IMR-90 (cell line): Measurements from ENCODE around the gene SPEF2. TPM values are rescaled to one million over a fixed set of nuclear protein-coding genes. Genes with fewer than 3 reads are reported as not detected.
"Not testable (repeated sequence)": the region's sequence is repeated elsewhere in the genome, so short reads cannot be mapped to it uniquely, and the experiment has no call there.

ENCODE experiments used
- ATAC-seq: fragments of 200-7000 bp; cut with Tn5 transposase; 2 replicates; pipeline ENCODE4 v1.9.1; 2020; ENCODE audit warnings: low read depth, mild to moderate bottlenecking, moderate library complexity
- BruUV-seq: library from RNA; stranded (reverse); fragments of 400-500 nt; replicated peaks from 2 replicates; lab custom pipeline; 2021; lab: Mats Ljungman, UMichigan
- CTCF ChIA-PET: fragments of 300-600 bp; formaldehyde crosslinking; extraction: SDS; loops from one replicate; lab custom pipeline; 2021; ENCODE audit warnings: antibody characterized with exemption; lab: Yijun Ruan, JAX
- POLR2A ChIA-PET: fragments of 300-600 bp; sonication (Branson Sonifier 250); formaldehyde crosslinking; loops from one replicate; lab custom pipeline; 2022; ENCODE audit warnings: antibody characterized with exemption; ENCODE audit not compliant: unreplicated experiment; lab: Charles Lee
- DNase-seq: peaks from one replicate; pipeline ENCODE4 v3.0.0; 2013
- H2AFZ ChIP-seq: replicated peaks from 2 replicates; pipeline ENCODE3; 2013; ENCODE audit warnings: low read length, mild to moderate bottlenecking; ENCODE audit not compliant: poor library complexity
- H2AK5ac ChIP-seq: 2 replicates; pipeline ENCODE4 v1.6.1; 2013; ENCODE audit warnings: low read depth, low read length, inconsistent platforms
- H2AK9ac ChIP-seq: replicated peaks from 2 replicates; pipeline ENCODE3; 2013; ENCODE audit warnings: mild to moderate bottlenecking, low read depth, low read length, moderate library complexity; ENCODE audit not compliant: poor library complexity
- H2BK120ac ChIP-seq: 2 replicates; pipeline ENCODE4 v1.6.1; 2013; ENCODE audit warnings: low read depth, low read length, inconsistent platforms
- H2BK15ac ChIP-seq: 3 replicates; pipeline ENCODE4 v1.6.1; 2013; ENCODE audit warnings: low read depth, low read length, inconsistent platforms
- H2BK20ac ChIP-seq: 2 replicates; pipeline ENCODE4 v1.6.1; 2013; ENCODE audit warnings: low read depth, mild to moderate bottlenecking, inconsistent platforms, low read length, moderate library complexity
- H2BK5ac ChIP-seq: 2 replicates; pipeline ENCODE4 v1.6.1; 2013; ENCODE audit warnings: mild to moderate bottlenecking, low read depth, low read length, inconsistent platforms; ENCODE audit not compliant: poor library complexity, severe bottlenecking
- H3K14ac ChIP-seq: replicated peaks from 2 replicates; pipeline ENCODE4 v1.6.1; 2013; ENCODE audit warnings: low read depth, low read length, inconsistent platforms
- H3K18ac ChIP-seq: 2 replicates; pipeline ENCODE4 v1.6.1; 2013; ENCODE audit warnings: low read depth, low read length, control low read depth
- H3K23ac ChIP-seq: 2 replicates; pipeline ENCODE4 v1.6.1; 2013; ENCODE audit warnings: low read depth, low read length, inconsistent platforms
- H3K27ac ChIP-seq: 2 replicates; pipeline ENCODE4 v1.5.1; 2013; ENCODE audit warnings: mild to moderate bottlenecking, control low read depth, low read length; ENCODE audit not compliant: insufficient read depth
- H3K27me3 ChIP-seq: 2 replicates; pipeline ENCODE4 v1.6.1; 2013; ENCODE audit warnings: low read length; ENCODE audit not compliant: control insufficient read depth, insufficient read depth
- H3K36me3 ChIP-seq: 2 replicates; pipeline ENCODE4 v1.6.1; 2013; ENCODE audit warnings: low read length, mixed read lengths; ENCODE audit not compliant: control insufficient read depth, insufficient read depth
- H3K4ac ChIP-seq: 2 replicates; pipeline ENCODE4 v1.6.1; 2013; ENCODE audit warnings: low read depth, low read length, inconsistent platforms
- H3K4me1 ChIP-seq: 2 replicates; pipeline ENCODE4 v1.6.1; 2013; ENCODE audit warnings: low read length, mixed read lengths; ENCODE audit not compliant: control insufficient read depth, insufficient read depth
- H3K4me2 ChIP-seq: 2 replicates; pipeline ENCODE4 v1.6.1; 2013; ENCODE audit warnings: low read depth, mild to moderate bottlenecking, control low read depth, low read length, moderate library complexity
- H3K4me3 ChIP-seq: 2 replicates; pipeline ENCODE4 v1.5.1; 2013; ENCODE audit warnings: low read depth, mild to moderate bottlenecking, control low read depth, low read length, moderate library complexity; ENCODE audit not compliant: insufficient read depth
- H3K56ac ChIP-seq: 2 replicates; pipeline ENCODE4 v1.6.1; 2013; ENCODE audit warnings: low read length, inconsistent platforms; ENCODE audit not compliant: insufficient read depth; ENCODE audit errors: extremely low read depth
- H3K79me1 ChIP-seq, 2 experiments: 2 replicates each; pipeline ENCODE4 v1.6.1; 2013; ENCODE audit warnings: low read length in 2 of 2, inconsistent platforms in 1 of 2, low read depth in 1 of 2
- H3K9ac ChIP-seq: 2 replicates; pipeline ENCODE4 v1.6.1; 2013; ENCODE audit warnings: low read depth, low read length, control low read depth
- H3K9me1 ChIP-seq: 2 replicates; pipeline ENCODE4 v1.6.1; 2013; ENCODE audit warnings: low read length, inconsistent platforms; ENCODE audit not compliant: insufficient read depth
- H3K9me3 ChIP-seq: 2 replicates; pipeline ENCODE4 v1.6.1; 2013; ENCODE audit warnings: low read length; ENCODE audit not compliant: control insufficient read depth, insufficient read depth
- H4K20me1 ChIP-seq: 2 replicates; pipeline ENCODE4 v1.6.1; 2013; ENCODE audit warnings: low read length, inconsistent platforms; ENCODE audit not compliant: insufficient read depth
- H4K5ac ChIP-seq: 2 replicates; pipeline ENCODE4 v1.6.1; 2013; ENCODE audit warnings: mild to moderate bottlenecking, low read depth, low read length, control low read depth
- H4K8ac ChIP-seq, 2 experiments: 2 replicates each; pipeline ENCODE4 v1.6.1; 2013; ENCODE audit warnings: low read depth in 2 of 2, low read length in 2 of 2, control low read depth in 1 of 2, inconsistent platforms in 1 of 2
- H4K91ac ChIP-seq: 2 replicates; pipeline ENCODE4 v1.6.1; 2013; ENCODE audit warnings: low read depth, low read length, inconsistent platforms; ENCODE audit not compliant: insufficient read depth
- WGBS, 2 experiments: methylation state at CpG; one replicate each; pipeline versions ENCODE4 v1.1.5 to v1.1.7; 2013; ENCODE audit warnings: missing lambda C conversion rate in 2 of 2; ENCODE audit not compliant: insufficient read length in 1 of 2; ENCODE audit errors: extremely low coverage in 2 of 2; 5-methylcytosine and 5-hydroxymethylcytosine counted together
- dilution Hi-C: fragments of 300-500 bp; cut with HindIII; formaldehyde crosslinking; loops from one replicate; pipeline ENCODE4 v1.14.3; 2018; ENCODE audit warnings: low sequenced_read_pairs; ENCODE audit not compliant: unreplicated experiment
- in situ Hi-C: fragments of 300-500 bp; cut with MboI; formaldehyde crosslinking; loops from 3 replicates; pipeline ENCODE4 v1.14.3; 2019; ENCODE audit warnings: low sequenced_read_pairs, inconsistent platforms, mixed read lengths
- intact Hi-C: fragments of 100-400 bp; cut with micrococcal nuclease; formaldehyde crosslinking; loops from 2 replicates; pipeline ENCODE4 v1.10.0; 2022
- polyA plus RNA-seq, 3 experiments: library from polyadenylated mRNA; depleted of rRNA; stranded (reverse); fragments of >200 nt; gene quantifications; 2 replicates each; pipeline ENCODE4 v1.2.3, GENCODE V29; 2012; ENCODE audit warnings: low replicate concordance in 1 of 3
- total RNA-seq: library from RNA; depleted of rRNA; stranded (reverse); fragments of >200 nt; gene quantifications from 2 replicates; pipeline ENCODE4 v1.2.3, GENCODE V29; 2012

SPEF2 gene
- total and polyA plus RNA-seq, 2 of the 4 experiments (the other 2 are of a cell fraction) = 1.7 to 2.3 TPM

GRCh38 chr5:35856186-35856764, 238.6 kb downstream of the SPEF2 start:
- H3K9ac ChIP-seq, H3K27me3 ChIP-seq, BruUV-seq, H3K9me3 ChIP-seq, H3K36me3 ChIP-seq, H3K9me1 ChIP-seq, dilution Hi-C loops, POLR2A ChIA-PET, H4K20me1 ChIP-seq, H2AFZ ChIP-seq, ATAC-seq, in situ Hi-C loops, H2AK9ac ChIP-seq, DNase-seq: not testable (repeated sequence)
- H2BK15ac ChIP-seq = peak overlapping the region; percentile 49; the same call in 1 of the 3 replicates
- peak overlapping the region; percentile 52; the same call in 1 of the 2 replicates for H3K4me3 ChIP-seq
- H3K14ac ChIP-seq = peak overlapping the region; percentile 73; the same call in 1 of the 2 replicates
- H3K27ac ChIP-seq = peak overlapping the region; percentile 50
- H3K23ac ChIP-seq = 0 out of 2 replicates have a peak overlapping the region, but pooled peaks have one; percentile 26
- peak overlapping the region; percentile 71 for H2BK120ac ChIP-seq
- peak overlapping the region; percentile 99 for H2BK5ac ChIP-seq
- peak overlapping the region; percentile 80; the same call in 1 of the 2 replicates for H2BK20ac ChIP-seq
- H3K56ac ChIP-seq = peak overlapping the region; percentile 90
- peak overlapping the region; percentile 54 for H4K91ac ChIP-seq
- peak overlapping the region; percentile 78 to 92; a peak in 3 of 4 replicates for H4K8ac ChIP-seq
- H3K18ac ChIP-seq = peak overlapping the region; percentile 93; the same call in 1 of the 2 replicates
- intact Hi-C loops = loop anchor here (2.0 to 5.0 kb wide), 2 partner anchors 204 to 239 kb away; partner anchors contain the start of gene SPEF2
- H3K4me1 ChIP-seq = peaks cover 11% of the 10 kb centered on the region
- peaks cover 4 to 20% of the 10 kb centered on the region in 2 experiments for H3K79me1 ChIP-seq
- no CpG with 5 or more reads among the region's 5 CpGs for WGBS, 2 experiments
- peak overlapping the region; percentile 22 for H4K5ac ChIP-seq
- CTCF ChIA-PET = interaction anchor here (3.8 kb wide), 1 partner anchor 70 kb away, joined by 12 read pairs; no protein-coding TSS in a partner anchor
- H3K4me2 ChIP-seq = peak overlapping the region; percentile 83; the same call in 1 of the 2 replicates
- 0 out of 2 replicates have a peak overlapping the region, but pooled peaks have one; percentile 60 for H2AK5ac ChIP-seq
- H3K4ac ChIP-seq = peak overlapping the region; percentile 67
